COR-L47 (cell line): ENCODE data around the gene SBF2.

ENCODE experiments used
- DNase-seq: peaks from one replicate; lab custom pipeline; 2025; lab: John Stamatoyannopoulos, UW

Gene SBF2

GRCh38 chr11:9772218-9772617, 521.8 kb downstream of the SBF2 start:
- DNase-seq: no peak

DNA sequence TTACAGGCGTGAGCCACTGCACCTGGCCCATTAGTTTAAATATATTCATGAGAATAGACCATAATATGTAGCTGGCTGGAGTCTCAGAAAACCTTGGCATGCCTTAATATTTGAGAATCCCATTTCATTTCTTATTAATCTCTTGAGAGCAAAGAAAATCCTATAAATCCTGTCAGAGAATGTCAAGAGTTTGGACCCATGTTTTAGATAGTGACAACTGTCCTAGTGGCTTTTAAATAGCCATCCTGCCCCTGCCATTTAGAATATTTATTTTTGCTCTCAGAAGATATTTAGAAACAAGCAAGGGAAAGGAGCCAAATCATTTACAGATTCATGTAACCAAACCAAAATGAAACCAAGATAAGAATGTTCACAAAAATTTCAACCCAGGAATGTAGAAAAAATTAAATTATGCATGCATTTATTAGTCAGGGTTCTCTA, 522.9 kb downstream of the SBF2 start:
- no peak for DNase-seq

- DNase-seq: no peak
These were observed 524.4 kb downstream of the SBF2 start for GRCh38 chr11:9769621-9770020.

GRCh38 chr11:9765320-9766101, 528.5 kb downstream of the SBF2 start:
- DNase-seq: no peak

- DNase-seq: no peak
These were observed 530.7 kb downstream of the SBF2 start for GRCh38 chr11:9763301-9763700.

- DNase-seq: no peak
These were observed 531.5 kb downstream of the SBF2 start for GRCh38 chr11:9762531-9762930.

DNA sequence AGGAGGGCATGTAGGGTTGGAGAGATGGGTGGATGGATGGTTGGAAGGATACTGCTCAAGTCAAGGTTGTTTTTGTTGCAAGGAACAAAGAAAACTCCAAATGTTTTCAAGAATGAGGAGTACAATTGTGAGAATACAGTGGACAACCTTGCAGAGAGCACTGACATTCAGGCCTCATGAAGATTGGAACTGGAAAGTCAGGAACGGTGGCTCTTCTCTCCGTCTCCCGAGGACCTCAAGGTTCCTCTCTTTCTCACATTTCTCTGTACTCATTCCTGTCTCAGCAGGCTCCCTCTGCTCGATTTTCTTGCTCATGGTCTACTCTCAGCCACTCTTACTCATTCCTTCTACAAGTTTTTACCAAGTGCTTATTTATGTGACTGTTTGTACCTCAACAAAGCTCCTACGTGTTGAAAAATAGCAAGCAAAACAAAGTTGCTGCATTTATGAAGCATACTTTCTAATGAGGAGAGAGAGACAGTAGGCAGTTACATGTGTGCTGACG, 532.5 kb downstream of the SBF2 start:
- no peak for DNase-seq

- DNase-seq: no peak
These were observed 533.8 kb downstream of the SBF2 start for GRCh38 chr11:9760193-9760575.

DNA sequence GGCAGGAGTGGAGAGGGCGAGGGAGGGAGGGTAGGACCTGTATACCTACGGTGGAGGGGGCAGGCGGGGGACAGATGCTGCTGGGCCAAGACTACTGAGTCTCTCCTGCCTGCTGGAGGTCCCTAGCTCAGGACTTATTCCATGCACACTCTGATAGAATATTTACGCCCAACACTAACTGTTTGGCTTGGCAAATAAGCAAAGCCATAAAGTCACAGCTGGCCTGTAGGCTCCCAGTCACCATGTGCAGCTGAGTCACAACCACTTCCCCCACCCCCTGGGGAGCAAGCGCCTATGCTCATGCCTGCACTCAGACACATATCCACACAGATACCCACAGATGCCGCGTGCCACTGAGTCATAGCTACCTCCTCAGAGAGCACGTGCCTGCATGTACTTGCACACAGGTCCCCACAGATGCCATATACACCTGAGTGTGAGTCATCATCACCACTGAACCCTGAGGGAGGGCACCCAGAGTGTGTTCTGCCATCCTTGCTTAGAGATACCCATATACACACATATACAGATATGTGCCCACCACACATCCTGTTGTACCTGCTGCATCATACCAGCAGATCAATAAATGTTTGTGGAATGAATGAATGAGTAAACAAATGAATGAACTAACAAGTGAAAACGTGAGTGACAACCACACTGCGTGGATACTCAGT, 534.4 kb downstream of the SBF2 start:
- peak; percentile 19 for DNase-seq

DNA sequence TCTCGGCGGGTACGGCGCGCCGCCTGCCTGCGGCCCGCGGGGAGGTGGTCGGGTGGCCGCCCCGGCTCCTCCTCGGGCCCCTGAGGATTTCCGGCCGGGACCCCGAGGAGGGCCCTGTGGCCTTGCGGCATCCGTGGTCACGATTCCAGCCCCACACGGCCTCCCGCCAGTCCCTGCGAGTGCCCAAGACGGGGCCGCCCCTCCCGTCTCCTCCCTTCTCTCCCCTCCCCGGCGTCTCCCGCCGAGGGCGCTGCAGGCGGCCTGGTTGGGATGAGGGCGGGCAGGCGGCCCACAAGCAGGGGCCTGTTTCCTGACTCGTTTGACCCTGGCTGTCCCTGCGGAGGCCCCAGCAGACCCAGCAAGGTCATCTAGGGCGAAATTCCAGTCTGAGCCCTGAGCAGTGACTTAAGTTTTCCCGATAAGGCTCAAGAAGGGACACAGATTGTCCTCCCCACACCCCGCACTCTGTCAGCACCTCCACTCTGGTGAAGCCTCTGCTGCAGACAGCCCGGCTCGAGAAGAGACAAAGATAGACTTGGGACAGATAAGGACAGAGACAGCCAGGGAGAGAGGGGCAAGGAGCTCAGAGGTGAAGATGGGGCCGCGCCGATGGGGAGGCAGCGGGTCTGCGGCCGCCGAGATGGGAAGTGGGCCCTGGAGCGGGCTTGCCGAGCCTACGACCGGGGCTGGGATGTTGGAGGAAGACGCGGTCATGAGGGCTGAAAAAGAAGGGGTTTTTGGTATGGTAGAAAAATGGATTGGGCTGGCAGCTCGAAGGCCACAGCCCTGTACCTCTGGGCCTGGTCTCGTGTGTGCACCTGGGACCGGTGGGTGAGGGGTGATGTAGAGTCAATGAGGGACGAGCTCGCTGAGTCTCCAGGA, 535.1 kb downstream of the SBF2 start:
- DNase-seq: no peak

GRCh38 chr11:9757809-9758636, 536.0 kb downstream of the SBF2 start:
- DNase-seq: peak; percentile 80

- DNase-seq: no peak
These were observed 537.1 kb downstream of the SBF2 start for GRCh38 chr11:9756878-9757277.

DNA sequence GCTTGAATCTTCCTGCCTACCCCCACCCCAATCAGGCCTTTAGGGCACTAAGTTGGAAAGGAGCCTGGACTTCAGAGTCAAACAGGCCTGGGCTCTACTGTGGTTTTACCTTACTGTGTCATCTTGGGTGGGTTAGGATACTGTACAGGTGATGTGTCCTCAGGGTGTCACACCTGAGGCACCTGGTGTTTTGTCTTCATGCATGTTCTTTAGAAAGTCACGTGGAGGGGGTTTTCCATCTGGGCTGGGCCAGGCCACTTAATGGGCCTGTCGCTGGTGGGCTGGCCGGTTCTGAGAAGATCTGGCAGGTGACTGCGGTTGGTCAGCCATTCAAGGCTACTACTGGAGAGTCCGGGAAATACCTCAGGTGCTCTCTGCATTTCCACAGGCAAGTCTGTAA, 537.6 kb downstream of the SBF2 start:
- no peak for DNase-seq

DNA sequence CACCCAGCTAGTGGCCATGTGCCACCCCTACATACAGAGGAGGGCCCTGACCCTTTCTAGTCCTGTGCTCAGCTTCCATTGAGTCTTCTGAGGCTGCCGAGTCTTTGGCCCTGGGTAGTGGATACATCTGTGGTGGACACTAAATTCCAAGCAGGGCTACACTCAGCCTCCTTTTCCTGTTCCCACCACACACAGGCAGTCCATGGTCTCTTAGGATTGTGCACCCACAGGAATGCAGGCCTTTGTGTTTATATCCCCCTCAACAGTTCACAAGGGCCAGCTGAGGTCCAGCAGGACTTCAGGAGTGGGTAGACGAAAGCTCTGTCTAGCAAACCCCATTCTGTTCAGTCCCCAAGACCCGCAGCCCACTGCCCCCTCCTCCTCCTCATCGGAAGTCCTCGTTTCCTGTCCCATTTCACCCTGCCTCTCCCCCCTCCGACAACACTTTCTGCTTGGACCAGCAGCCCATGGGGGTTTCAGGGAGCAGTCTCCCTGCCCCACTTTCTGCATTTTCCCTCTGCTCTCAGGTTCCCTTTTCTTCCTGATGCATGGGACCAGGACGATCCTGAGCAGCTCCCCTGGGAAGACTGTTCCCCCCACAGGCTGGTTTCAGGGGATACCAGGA, 538.3 kb downstream of the SBF2 start:
- no peak for DNase-seq

- DNase-seq: no peak
These were observed 540.0 kb downstream of the SBF2 start for GRCh38 chr11:9754010-9754471.

DNA sequence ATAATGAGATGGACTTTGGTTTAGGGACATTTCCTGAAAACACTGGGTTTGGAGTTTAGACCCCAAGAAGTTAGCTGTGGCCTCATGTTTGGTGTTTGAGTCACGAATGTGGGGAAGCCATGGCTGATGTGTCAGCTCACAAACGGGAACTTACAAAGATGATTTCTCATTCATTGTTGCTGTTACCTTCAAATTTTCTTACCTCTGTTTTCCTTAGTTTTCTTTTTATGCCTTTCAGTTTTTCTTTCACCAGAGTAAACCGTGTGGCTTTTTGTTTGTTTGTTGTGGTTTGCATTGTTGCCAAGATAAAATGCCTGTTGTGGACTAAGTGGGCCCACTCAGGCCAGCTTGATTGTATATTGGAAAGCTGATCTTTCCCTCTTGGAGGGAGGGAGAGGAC, 541.0 kb downstream of the SBF2 start:
- no peak for DNase-seq

- no peak for DNase-seq
These were observed 541.9 kb downstream of the SBF2 start for GRCh38 chr11:9752091-9752490.

GRCh38 chr11:9750551-9750950, 543.5 kb downstream of the SBF2 start:
- DNase-seq: no peak

DNA sequence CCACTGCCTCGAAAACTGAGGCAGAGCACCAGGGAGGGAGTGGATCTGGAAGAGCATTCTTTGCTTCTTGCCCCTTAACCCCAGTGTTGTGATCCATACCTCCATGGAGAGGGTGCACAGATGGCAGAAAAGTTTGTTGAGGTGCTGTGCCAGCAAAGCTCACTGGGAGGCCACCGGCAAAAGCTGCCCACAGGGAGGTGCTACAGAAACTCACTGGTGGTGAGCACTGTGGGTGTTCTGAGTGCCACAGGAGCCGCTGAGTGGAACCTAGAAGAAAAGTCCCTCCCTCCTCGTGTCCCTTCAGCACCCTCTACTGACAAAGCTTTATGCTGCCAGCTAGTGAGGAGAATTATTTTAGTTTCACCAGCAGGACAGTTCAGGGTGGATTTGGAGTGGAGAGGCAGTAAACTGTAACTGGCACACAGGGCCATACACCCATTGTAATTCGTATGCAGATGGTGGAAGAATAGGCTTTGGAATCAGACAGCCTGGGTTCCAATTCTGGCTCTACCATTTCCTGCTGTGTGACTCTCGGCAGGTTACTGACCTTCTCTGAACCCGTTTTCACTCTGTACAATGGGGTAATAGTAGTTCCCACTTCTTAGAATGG, 545.6 kb downstream of the SBF2 start:
- peak; percentile 76 for DNase-seq

GRCh38 chr11:9747828-9748227, 546.2 kb downstream of the SBF2 start:
- no peak for DNase-seq

GRCh38 chr11:9747229-9747628, 546.8 kb downstream of the SBF2 start:
- no peak for DNase-seq
